GM12878 (cell line): Measurements from ENCODE around the gene SIL1. TPM values are rescaled to one million over a fixed set of nuclear protein-coding genes. Genes with fewer than 3 reads are reported as not detected.

Experiments
- CEBPB ChIP-seq, 2 experiments: fragments of 150-350 bp in 1 of 2; IDR thresholded peaks; 2 replicates each; pipeline ENCODE4 v1.6.1; 2012 to 2014; ENCODE audit warnings: low read depth in 2 of 2, low read length in 2 of 2, borderline replicate concordance in 1 of 2, inconsistent platforms in 1 of 2
- CHD1 ChIP-seq: IDR thresholded peaks from 2 replicates; pipeline ENCODE4 v1.6.1; 2012; ENCODE audit warnings: low read depth, low read length, improper control_type of control experiment
- CHD4 ChIP-seq: fragments of 200-600 bp; sonication (generic); IDR thresholded peaks from 2 replicates; pipeline ENCODE4 v1.6.1; 2016; ENCODE audit warnings: mild to moderate bottlenecking
- GATAD2B ChIP-seq: fragments of 450-650 bp; conservative IDR thresholded peaks from 2 replicates; pipeline ENCODE4 v1.6.1; 2017; ENCODE audit warnings: low read depth, mild to moderate bottlenecking, moderate library complexity
- MEF2B ChIP-seq: fragments of 450-650 bp; IDR thresholded peaks from 2 replicates; pipeline ENCODE4 v1.6.1; 2018; ENCODE audit warnings: mild to moderate bottlenecking, moderate library complexity; ENCODE audit not compliant: partially characterized antibody, poor library complexity, severe bottlenecking
- SMAD1 ChIP-seq: fragments of 450-650 bp; IDR thresholded peaks from 2 replicates; pipeline ENCODE4 v1.6.1; 2018; ENCODE audit warnings: mild to moderate bottlenecking, low read depth; ENCODE audit not compliant: partially characterized antibody
- TBL1XR1 ChIP-seq: IDR thresholded peaks from 2 replicates; pipeline ENCODE4 v1.6.1; 2012; ENCODE audit warnings: low read depth, low read length, improper control_type of control experiment
- USF1 ChIP-seq: IDR thresholded peaks from 2 replicates; pipeline ENCODE4 v1.6.1; 2011; ENCODE audit warnings: borderline replicate concordance, low read depth, mild to moderate bottlenecking, moderate library complexity, mixed read lengths, low read length; ENCODE audit not compliant: insufficient read depth; ENCODE audit errors: extremely low read length
- ZBTB4 ChIP-seq: fragments of 450-650 bp; formaldehyde crosslinking; IDR thresholded peaks from 2 replicates; pipeline ENCODE4 v1.4.0; 2022; ENCODE audit warnings: mild to moderate bottlenecking, moderate library complexity
- polyA plus RNA-seq, 11 experiments: library from polyadenylated mRNA; depleted of rRNA in 4 of 11; unstranded in 6 of 11; stranded (reverse) in 5 of 11; fragments of >200 nt; fragmentation: Nextera tagmentation in 4 of 11; fragmentation: Illumina TruSeq in 1 of 11; extraction: Ambion mirVana in 4 of 11; extraction: Trizol in 1 of 11; gene quantifications; 1 replicate in 1 of 11; 2 replicates in 10 of 11; pipeline versions ENCODE4 v1.2.1 to v1.2.3, GENCODE V29; 2011 to 2016; ENCODE audit warnings: inconsistent platforms in 2 of 11, missing spikeins in 2 of 11, low read depth in 1 of 11
- total RNA-seq, 4 experiments: library from RNA; depleted of rRNA in 3 of 4; stranded (reverse); fragments of >200 nt in 3 of 4; fragmentation: Illumina TruSeq in 1 of 4; extraction: Trizol in 1 of 4; gene quantifications; 2 replicates each; pipeline versions ENCODE4 v1.2.1 to v1.2.3, GENCODE V29; 2013 to 2021

SIL1 gene
- total and polyA plus RNA-seq, 10 of the 15 experiments (the other 5 are each of a cell fraction or from before 2014, with no cell fraction given), result 4.1 to 49.8 (median 29.4) TPM

- TF ChIP-seq GATAD2B (no peak), TBL1XR1 (no peak), ZBTB4 (no peak), SMAD1 (no peak), CHD1 (no peak), USF1 (no peak), MEF2B (no peak), CHD4 (no peak), CEBPB (IDR thresholded peaks at IDR 0.05; ENCODE audit: borderline replicate concordance in 1 of 2, low read depth in 2 of 2, low read length in 2 of 2) (no peak)
- TF ChIP-seq, all 136 proteins: peak for 0
Measured at GRCh38 chr5:138961729-138962128, 236.4 kb downstream of the SIL1 start (continued).
